GM18526 (cell line): ENCODE measurements around the gene IZUMO1R.

Experiments used
- POLR2A ChIP-seq: IDR thresholded peaks from 3 replicates; pipeline ENCODE4 v1.6.1; 2011; ENCODE audit not compliant: insufficient read length; ENCODE audit errors: extremely low read depth

IZUMO1R gene

GRCh38 chr11:94303966-94304958 lies at the start of gene IZUMO1R:
Gene IZUMO1R, plus strand, starts transcription at chr11:94304580. Its CDS starts 1,057 bp downstream, at chr11:94305637.
- TF ChIP-seq POLR2A: no peak

GRCh38 chr11:94271885-94272372 lies 32.5 kb upstream of the IZUMO1R start:
- no peak for TF ChIP-seq POLR2A

GRCh38 chr11:94272738-94273313 lies 31.6 kb upstream of the IZUMO1R start:
- TF ChIP-seq POLR2A: no peak

GRCh38 chr11:94275961-94276360 lies 28.4 kb upstream of the IZUMO1R start:
- no peak for TF ChIP-seq POLR2A

- no peak for TF ChIP-seq POLR2A
Measured at GRCh38 chr11:94276943-94277342, 27.4 kb upstream of the IZUMO1R start.

- no peak for TF ChIP-seq POLR2A
Measured at GRCh38 chr11:94279996-94280395, 24.4 kb upstream of the IZUMO1R start.

GRCh38 chr11:94281324-94281723 lies 23.1 kb upstream of the IZUMO1R start:
- TF ChIP-seq POLR2A: no peak

- TF ChIP-seq POLR2A: no peak
Measured at GRCh38 chr11:94283678-94284077, 20.7 kb upstream of the IZUMO1R start.

- no peak for TF ChIP-seq POLR2A
Measured at GRCh38 chr11:94295534-94295933, 8.8 kb upstream of the IZUMO1R start.

- no peak for TF ChIP-seq POLR2A
Measured at GRCh38 chr11:94297985-94298576, 6.3 kb upstream of the IZUMO1R start.

GRCh38 chr11:94302776-94303175 lies 1.6 kb upstream of the IZUMO1R start:
- TF ChIP-seq POLR2A: no peak

GRCh38 chr11:94305146-94305545 lies 766 bp downstream of the IZUMO1R start:
- TF ChIP-seq POLR2A: no peak

- no peak for TF ChIP-seq POLR2A
Measured at GRCh38 chr11:94307101-94307791, 2.9 kb downstream of the IZUMO1R start.

- no peak for TF ChIP-seq POLR2A
Measured at GRCh38 chr11:94308024-94308423, 3.6 kb downstream of the IZUMO1R start.

- TF ChIP-seq POLR2A: no peak
Measured at GRCh38 chr11:94309757-94310156, 5.4 kb downstream of the IZUMO1R start.
